ENCODE data around the gene LRRK1.

LRRK1 gene

GRCh38 chr15:101008158-101009139 lies 89.3 kb downstream of the LRRK1 start:
- DNase-seq: peak; percentile 66

- no peak for DNase-seq
These were observed 90.0 kb downstream of the LRRK1 start for GRCh38 chr15:101009176-101009575.

GRCh38 chr15:101010781-101011180 lies 91.6 kb downstream of the LRRK1 start:
- DNase-seq: no peak

GRCh38 chr15:101012326-101013200 lies 93.4 kb downstream of the LRRK1 start:
- DNase-seq: no peak

- DNase-seq: no peak
These were observed 94.0 kb downstream of the LRRK1 start for GRCh38 chr15:101013201-101013550.

- no peak for DNase-seq
These were observed 94.9 kb downstream of the LRRK1 start for GRCh38 chr15:101013769-101014675.

- DNase-seq: peak; percentile 63
These were observed 96.0 kb downstream of the LRRK1 start for GRCh38 chr15:101014921-101015841.

GRCh38 chr15:101016581-101016980 lies 97.4 kb downstream of the LRRK1 start:
- DNase-seq: no peak

GRCh38 chr15:101017093-101017754 lies 98.1 kb downstream of the LRRK1 start:
- no peak for DNase-seq

- DNase-seq: no peak
These were observed 98.9 kb downstream of the LRRK1 start for GRCh38 chr15:101018016-101018415.

- DNase-seq: no peak
These were observed 99.3 kb downstream of the LRRK1 start for GRCh38 chr15:101018450-101018849.

GRCh38 chr15:101019366-101019896 lies 100.3 kb downstream of the LRRK1 start:
- DNase-seq: no peak

- DNase-seq: no peak
These were observed 101.3 kb downstream of the LRRK1 start for GRCh38 chr15:101020451-101020850.

- DNase-seq: no peak
These were observed 101.8 kb downstream of the LRRK1 start for GRCh38 chr15:101020945-101021344.

GRCh38 chr15:101022306-101022705 lies 103.1 kb downstream of the LRRK1 start:
- DNase-seq: no peak

GRCh38 chr15:101022876-101023275 lies 103.7 kb downstream of the LRRK1 start:
- no peak for DNase-seq

- no peak for DNase-seq
These were observed 104.4 kb downstream of the LRRK1 start for GRCh38 chr15:101023501-101024072.

- DNase-seq: peak; percentile 22
These were observed 105.0 kb downstream of the LRRK1 start for GRCh38 chr15:101024073-101024695.

- no peak for DNase-seq
These were observed 105.7 kb downstream of the LRRK1 start for GRCh38 chr15:101024706-101025500.

Data from fibroblast of skin of right quadriceps (primary cell).